Upper lobe of left lung (tissue), 4 donors: Measurements from ENCODE around the gene ARHGAP1.

ENCODE experiments used
- POLR2AphosphoS5 ChIP-seq, 2 donors: sonication (generic); formaldehyde crosslinking; IDR thresholded peaks; one replicate each; pipeline ENCODE4 v1.5.1; 2017; ENCODE audit warnings: antibody characterized with exemption in 2 of 2
- TF ChIP-seq, protein P1 (sequence below), 6 experiments: fragments of 450-650 bp in 4 of 6; fragments of 200-600 bp in 2 of 6; sonication (generic) in 2 of 6; IDR thresholded peaks; one replicate each; pipeline ENCODE4 v1.5.1; 2016 to 2019; ENCODE audit warnings: antibody characterized with exemption in 6 of 6

DNA sequence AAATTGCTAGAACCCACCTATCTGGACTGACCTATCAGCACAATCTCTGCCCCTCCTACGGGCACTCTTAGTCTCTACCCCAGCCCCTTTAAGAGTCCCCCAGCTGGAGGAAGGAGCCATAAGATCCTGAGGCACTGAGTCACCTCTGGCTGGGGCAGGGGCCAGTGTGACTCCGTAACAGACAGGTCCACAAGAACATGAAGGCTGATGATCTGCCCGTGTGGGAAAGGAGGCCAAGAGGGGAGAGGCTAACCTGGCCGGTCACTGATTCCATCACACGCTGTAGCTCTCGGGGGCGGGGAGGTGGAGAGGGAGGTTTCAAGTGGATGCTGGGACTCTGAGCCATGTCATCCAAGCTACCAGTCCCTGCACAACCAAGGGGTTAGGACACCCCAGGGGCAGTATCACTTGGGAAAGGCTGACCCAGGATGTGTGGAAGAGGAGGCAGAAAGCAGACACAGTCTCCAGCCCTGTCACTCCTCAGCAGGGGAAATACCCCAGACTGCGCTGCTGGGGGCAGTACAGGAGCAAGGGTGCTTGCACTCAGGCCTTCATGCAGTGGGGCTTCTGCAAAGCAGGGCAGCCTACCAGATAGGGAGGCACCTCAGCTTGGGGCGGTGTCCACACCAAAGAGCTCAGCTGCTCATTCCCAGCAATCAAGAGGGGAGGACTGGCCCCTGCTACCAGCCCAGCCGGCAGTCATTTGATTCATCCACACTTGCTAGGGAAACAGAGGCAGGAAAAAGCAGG, 22.3 kb downstream of the ARHGAP1 start:
- TF ChIP-seq, protein P1, sequence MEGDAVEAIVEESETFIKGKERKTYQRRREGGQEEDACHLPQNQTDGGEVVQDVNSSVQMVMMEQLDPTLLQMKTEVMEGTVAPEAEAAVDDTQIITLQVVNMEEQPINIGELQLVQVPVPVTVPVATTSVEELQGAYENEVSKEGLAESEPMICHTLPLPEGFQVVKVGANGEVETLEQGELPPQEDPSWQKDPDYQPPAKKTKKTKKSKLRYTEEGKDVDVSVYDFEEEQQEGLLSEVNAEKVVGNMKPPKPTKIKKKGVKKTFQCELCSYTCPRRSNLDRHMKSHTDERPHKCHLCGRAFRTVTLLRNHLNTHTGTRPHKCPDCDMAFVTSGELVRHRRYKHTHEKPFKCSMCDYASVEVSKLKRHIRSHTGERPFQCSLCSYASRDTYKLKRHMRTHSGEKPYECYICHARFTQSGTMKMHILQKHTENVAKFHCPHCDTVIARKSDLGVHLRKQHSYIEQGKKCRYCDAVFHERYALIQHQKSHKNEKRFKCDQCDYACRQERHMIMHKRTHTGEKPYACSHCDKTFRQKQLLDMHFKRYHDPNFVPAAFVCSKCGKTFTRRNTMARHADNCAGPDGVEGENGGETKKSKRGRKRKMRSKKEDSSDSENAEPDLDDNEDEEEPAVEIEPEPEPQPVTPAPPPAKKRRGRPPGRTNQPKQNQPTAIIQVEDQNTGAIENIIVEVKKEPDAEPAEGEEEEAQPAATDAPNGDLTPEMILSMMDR (IDR thresholded peaks at IDR 0.05) = no peak
- no peak for TF ChIP-seq POLR2AphosphoS5 (IDR thresholded peaks at IDR 0.05)
